ENCODE results near the gene ANO6. TPM values are rescaled to one million over a fixed set of nuclear protein-coding genes. Genes with fewer than 3 reads are reported as not detected.

Gene ANO6
- total RNA-seq, 1 donor from 2014 or later, result 69.9 TPM

DNA sequence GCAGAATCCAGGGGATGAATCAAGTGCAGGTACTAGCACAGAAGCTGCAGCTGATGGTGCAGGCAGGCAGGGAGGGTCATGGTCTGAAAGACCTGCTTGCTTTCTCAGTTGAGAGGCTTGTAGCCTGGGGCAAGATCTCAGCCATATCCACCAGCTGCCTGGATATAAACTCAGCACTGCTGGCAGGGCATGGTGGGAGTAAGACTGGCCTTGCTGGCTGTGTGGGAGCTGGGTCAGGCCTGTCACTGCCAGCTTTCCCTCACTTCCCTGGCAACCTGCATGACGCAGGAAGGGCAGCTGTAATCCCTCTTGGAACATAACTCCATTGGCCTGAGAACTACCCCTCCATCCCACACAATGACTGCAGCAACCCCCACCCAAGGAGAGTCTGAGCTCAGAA lies 230.1 kb downstream of the ANO6 start:
- TF ChIP-seq CTCF (IDR thresholded peaks at IDR 0.05; ENCODE audit: insufficient read depth, low read length, poor library complexity, severe bottlenecking), result no peak
- H3K27me3 ChIP-seq (ENCODE audit: control insufficient read depth, insufficient read depth, low read length), result no peaks in the 10 kb centered on the region
- no peaks in the 10 kb centered on the region for H3K36me3 ChIP-seq (ENCODE audit: control insufficient read depth, insufficient read depth, low read length)
- no peak for DNase-seq (ENCODE audit: low read depth)
- no peak overlapping the region for H3K4me3 ChIP-seq (ENCODE audit: low read depth, low read length)

- TF ChIP-seq CTCF (IDR thresholded peaks at IDR 0.05; ENCODE audit: insufficient read depth, low read length, poor library complexity, severe bottlenecking), result no peak
- no peaks in the 10 kb centered on the region for H3K27me3 ChIP-seq (ENCODE audit: control insufficient read depth, insufficient read depth, low read length)
- DNase-seq (ENCODE audit: low read depth), result no peak
- no peak overlapping the region for H3K4me3 ChIP-seq (ENCODE audit: low read depth, low read length)
- H3K36me3 ChIP-seq (ENCODE audit: control insufficient read depth, insufficient read depth, low read length), result no peaks in the 10 kb centered on the region
Observed at GRCh38 chr12:45458238-45458637, 242.3 kb downstream of the ANO6 start.

DNA sequence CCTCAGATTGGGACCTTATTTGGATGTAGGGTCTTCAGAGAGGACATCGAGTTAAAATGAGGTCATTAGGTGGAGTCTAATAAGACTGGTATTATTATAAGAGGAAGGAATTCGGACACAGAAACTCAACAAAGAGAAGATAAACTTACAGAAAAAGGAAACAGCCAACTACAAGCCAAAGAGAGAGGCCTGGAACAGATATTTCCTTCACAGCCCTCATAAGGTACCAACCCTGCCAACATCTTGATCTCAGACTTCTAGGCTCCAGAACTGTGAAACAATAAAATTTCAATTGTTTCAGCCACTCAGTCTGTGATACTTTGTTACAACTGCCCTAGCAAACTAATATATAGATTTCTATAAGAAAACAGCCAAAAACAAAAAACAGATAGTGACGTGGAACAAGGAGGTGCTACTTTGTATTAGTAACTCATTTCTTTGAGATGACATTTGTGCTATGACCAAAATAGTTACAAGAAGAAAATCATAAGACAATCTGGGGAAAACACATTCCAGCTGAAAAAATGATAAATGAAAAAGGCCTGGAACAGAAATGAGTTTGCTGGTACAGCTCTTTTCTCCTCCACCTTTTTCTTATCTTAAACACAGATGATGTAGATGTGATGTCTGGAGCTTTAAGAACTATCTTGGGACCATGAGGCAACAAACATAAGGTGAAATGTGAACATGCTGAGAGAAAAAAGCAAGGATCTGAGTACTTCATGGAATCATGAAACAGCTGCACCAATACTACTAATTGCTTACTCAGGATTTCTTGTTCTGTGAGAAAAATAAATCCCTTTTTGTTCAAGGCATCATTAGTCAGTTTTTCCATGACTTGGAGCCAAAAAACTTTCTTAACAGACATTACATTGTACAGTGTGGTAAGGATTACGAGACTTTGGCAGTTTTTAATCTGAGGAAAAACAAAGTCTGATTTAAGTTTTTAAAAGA lies 243.2 kb downstream of the ANO6 start:
- no peak overlapping the region for H3K4me3 ChIP-seq (ENCODE audit: low read depth, low read length)
- TF ChIP-seq CTCF (IDR thresholded peaks at IDR 0.05; ENCODE audit: insufficient read depth, low read length, poor library complexity, severe bottlenecking), result no peak
- no peak for DNase-seq (ENCODE audit: low read depth)

DNA sequence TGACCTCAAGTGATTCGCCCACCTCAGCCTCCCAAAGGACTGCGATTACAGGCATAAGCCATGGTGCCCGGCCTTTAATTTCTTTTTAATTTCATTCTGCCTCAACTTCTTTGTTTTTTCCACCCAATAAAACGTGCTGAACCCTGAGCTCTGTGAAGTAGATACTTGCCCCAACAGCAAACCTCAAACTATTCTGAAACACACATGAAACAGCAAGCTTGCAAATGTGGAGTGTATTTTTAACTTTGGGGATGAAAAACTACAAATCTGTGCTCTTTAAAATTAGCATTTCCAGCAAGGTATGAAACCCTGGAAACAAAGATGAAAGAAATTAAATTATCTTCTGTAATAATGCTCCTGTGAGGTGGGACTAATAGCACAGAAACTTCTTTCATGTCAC lies 246.6 kb downstream of the ANO6 start:
- DNase-seq (ENCODE audit: low read depth), result no peak
- TF ChIP-seq CTCF (IDR thresholded peaks at IDR 0.05; ENCODE audit: insufficient read depth, low read length, poor library complexity, severe bottlenecking), result no peak
- H3K36me3 ChIP-seq (ENCODE audit: control insufficient read depth, insufficient read depth, low read length), result no peaks in the 10 kb centered on the region
- no peaks in the 10 kb centered on the region for H3K27me3 ChIP-seq (ENCODE audit: control insufficient read depth, insufficient read depth, low read length)
- no peak overlapping the region for H3K4me3 ChIP-seq (ENCODE audit: low read depth, low read length)

More for the DNA sequence above, 243.2 kb downstream of the ANO6 start:
- Histone ChIP-seq H3K36me3 (ENCODE audit: control insufficient read depth, insufficient read depth, low read length) (no peaks in the 10 kb centered on the region), H3K27me3 (ENCODE audit: control insufficient read depth, insufficient read depth, low read length) (no peaks in the 10 kb centered on the region)

GRCh38 chr12:45464699-45465098 lies 248.8 kb downstream of the ANO6 start:
- H3K36me3 ChIP-seq (ENCODE audit: control insufficient read depth, insufficient read depth, low read length), result no peaks in the 10 kb centered on the region
- no peaks in the 10 kb centered on the region for H3K27me3 ChIP-seq (ENCODE audit: control insufficient read depth, insufficient read depth, low read length)
- DNase-seq (ENCODE audit: low read depth), result no peak
- H3K4me3 ChIP-seq (ENCODE audit: low read depth, low read length), result no peak overlapping the region
- peak; percentile 10 for TF ChIP-seq CTCF (IDR thresholded peaks at IDR 0.05; ENCODE audit: insufficient read depth, low read length, poor library complexity, severe bottlenecking)
